Calu3 (cell line): ENCODE results near the gene TNP2. TPM values are rescaled to one million over a fixed set of nuclear protein-coding genes. Genes with fewer than 3 reads are reported as not detected.

Source experiments
- BruUV-seq: library from RNA; stranded (reverse); fragments of 400-500 nt; replicated peaks from 2 replicates; lab custom pipeline; 2021; lab: Mats Ljungman, UMichigan
- CTCF ChIA-PET: fragments of 300-600 bp; sonication (Branson Sonifier 250); formaldehyde crosslinking; loops from one replicate; lab custom pipeline; 2022; ENCODE audit warnings: antibody characterized with exemption; lab: Charles Lee
- DNase-seq: peaks from one replicate; pipeline ENCODE4 v3.0.0; 2022
- H3K27ac Mint-ChIP-seq: one replicate; pipeline ENCODE4 v1.8.0; 2022; ENCODE audit warnings: mixed read lengths; ENCODE audit not compliant: unreplicated experiment
- H3K27me3 Mint-ChIP-seq: one replicate; pipeline ENCODE4 v1.8.0; 2022; ENCODE audit warnings: mixed read lengths; ENCODE audit not compliant: unreplicated experiment
- H3K36me3 Mint-ChIP-seq: one replicate; pipeline ENCODE4 v1.8.0; 2022; ENCODE audit warnings: mild to moderate bottlenecking, moderate library complexity, mixed read lengths; ENCODE audit not compliant: insufficient read depth, unreplicated experiment
- H3K4me1 Mint-ChIP-seq: one replicate; pipeline ENCODE4 v1.8.0; 2022; ENCODE audit warnings: mild to moderate bottlenecking, low read depth, mixed read lengths; ENCODE audit not compliant: unreplicated experiment
- H3K4me3 Mint-ChIP-seq: one replicate; pipeline ENCODE4 v1.8.0; 2022; ENCODE audit warnings: mild to moderate bottlenecking, low read depth, moderate library complexity, mixed read lengths; ENCODE audit not compliant: unreplicated experiment
- H3K9me3 Mint-ChIP-seq: one replicate; pipeline ENCODE4 v1.8.0; 2022; ENCODE audit warnings: low read depth, mixed read lengths; ENCODE audit not compliant: unreplicated experiment
- intact Hi-C: fragments of 100-400 bp; cut with micrococcal nuclease; formaldehyde crosslinking; loops from one replicate; pipeline ENCODE4 v1.10.0; 2022; ENCODE audit not compliant: unreplicated experiment
- total RNA-seq: library from RNA; stranded (reverse); gene quantifications from 2 replicates; pipeline ENCODE4 v1.2.3, GENCODE V29; 2022
- TF ChIP-seq, protein P1 (sequence below): fragments of 200-600 bp; IDR thresholded peaks from one replicate; pipeline ENCODE4 v1.8.0; 2022; ENCODE audit warnings: antibody characterized with exemption; ENCODE audit not compliant: unreplicated experiment

The TNP2 gene
- total RNA-seq, 1 experiment from 2014 or later = not detected

DNA sequence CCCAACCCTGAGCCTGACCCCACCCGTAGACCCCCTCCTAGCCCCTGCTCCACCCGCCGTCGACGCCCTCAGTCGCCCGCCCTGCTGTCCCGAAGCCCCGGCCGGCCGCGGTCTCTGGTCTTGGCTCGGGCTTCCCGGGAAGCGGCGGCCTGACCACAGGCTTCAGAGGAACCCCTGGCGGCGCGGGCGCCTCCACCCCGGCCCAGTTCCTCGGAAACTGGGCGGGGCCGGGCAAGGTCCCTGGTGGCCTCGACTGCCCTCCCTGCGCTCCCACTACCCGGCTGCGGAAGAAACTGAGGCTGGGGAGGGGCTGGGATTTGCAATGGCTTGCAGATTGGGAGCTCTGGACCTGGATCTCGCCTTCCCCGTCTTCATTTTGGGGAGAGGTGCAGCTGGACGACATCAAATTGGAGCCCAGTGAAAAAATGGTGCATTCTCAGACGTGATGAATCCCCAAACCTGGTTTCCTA is 12.4 kb downstream of the TNP2 start:
- peak overlapping the region; percentile 85 for H3K27ac Mint-ChIP-seq

DNA sequence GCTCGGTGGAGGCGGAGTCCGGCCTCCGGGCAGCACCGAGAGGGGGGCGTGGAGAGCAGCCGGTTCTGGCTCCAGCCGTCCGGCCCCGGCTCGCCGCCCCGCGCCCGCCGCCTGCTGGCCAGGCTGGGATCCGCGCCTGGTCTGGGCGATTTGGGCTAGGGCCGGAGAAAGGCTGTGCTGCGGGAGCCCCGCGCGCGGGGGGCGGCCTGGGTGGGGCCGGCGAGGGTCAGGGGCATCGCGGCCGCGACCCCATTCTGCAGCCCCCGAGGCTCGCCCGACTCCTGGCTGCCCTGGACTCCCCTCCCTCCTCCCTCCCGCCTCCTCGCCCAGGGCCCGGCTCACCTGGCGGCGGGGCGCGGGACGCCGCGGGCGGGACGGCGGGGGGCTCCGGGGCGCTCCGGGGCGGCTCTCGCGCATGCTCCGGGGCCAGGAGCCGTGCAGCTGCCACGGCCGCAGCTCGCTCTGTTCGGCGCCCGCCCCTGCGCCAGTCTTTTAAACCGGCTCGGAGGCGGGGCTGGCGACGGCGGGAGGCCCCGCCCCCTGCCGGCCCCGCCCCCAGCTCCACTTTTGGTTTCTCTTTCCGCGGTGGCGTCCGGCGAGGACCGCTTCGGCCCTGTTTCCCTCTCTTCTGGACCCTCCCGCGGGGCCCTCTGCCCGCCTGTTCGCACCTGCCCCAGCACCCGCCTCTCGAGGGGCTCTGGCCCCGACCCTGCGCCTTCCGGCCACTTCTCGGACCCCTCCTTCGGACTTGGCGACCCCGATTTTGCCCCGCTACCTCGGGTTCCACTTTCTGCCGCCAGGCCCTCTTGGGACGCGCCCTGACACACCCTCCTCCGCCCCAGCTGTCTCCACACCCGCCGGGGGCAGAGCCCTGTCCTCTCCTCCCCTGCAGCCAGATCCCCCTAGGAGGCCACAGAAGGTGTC is 13.1 kb downstream of the TNP2 start, which contains the start of gene SOCS1:
Gene SOCS1, minus strand, starts transcription at position 468 of the 924 bp plus-strand sequence. CDS start 726 bp downstream, outside the sequence.
- H3K36me3 Mint-ChIP-seq = peaks cover 37% of the 10 kb centered on the region
- TSS peak; percentile 86 for BruUV-seq
- H3K9me3 Mint-ChIP-seq = no peaks in the 10 kb centered on the region
- intact Hi-C loops = loop anchor here (5.0 to 10.0 kb wide), 6 partner anchors 41 to 264 kb away; no protein-coding TSS in a partner anchor
- no peaks in the 10 kb centered on the region for H3K27me3 Mint-ChIP-seq
- TF ChIP-seq, protein P1, sequence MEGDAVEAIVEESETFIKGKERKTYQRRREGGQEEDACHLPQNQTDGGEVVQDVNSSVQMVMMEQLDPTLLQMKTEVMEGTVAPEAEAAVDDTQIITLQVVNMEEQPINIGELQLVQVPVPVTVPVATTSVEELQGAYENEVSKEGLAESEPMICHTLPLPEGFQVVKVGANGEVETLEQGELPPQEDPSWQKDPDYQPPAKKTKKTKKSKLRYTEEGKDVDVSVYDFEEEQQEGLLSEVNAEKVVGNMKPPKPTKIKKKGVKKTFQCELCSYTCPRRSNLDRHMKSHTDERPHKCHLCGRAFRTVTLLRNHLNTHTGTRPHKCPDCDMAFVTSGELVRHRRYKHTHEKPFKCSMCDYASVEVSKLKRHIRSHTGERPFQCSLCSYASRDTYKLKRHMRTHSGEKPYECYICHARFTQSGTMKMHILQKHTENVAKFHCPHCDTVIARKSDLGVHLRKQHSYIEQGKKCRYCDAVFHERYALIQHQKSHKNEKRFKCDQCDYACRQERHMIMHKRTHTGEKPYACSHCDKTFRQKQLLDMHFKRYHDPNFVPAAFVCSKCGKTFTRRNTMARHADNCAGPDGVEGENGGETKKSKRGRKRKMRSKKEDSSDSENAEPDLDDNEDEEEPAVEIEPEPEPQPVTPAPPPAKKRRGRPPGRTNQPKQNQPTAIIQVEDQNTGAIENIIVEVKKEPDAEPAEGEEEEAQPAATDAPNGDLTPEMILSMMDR = peak; percentile 98
- H3K4me3 Mint-ChIP-seq = peak within 1 kb of the TSS; percentile 92
- H3K4me1 Mint-ChIP-seq = peaks cover 29% of the 10 kb centered on the region
- H3K27ac Mint-ChIP-seq = peak within 1 kb of the TSS; percentile 85
- DNase-seq = peak; percentile 96
- CTCF ChIA-PET = interaction anchor here (0.6 to 5.4 kb wide), 24 partner anchors 17 to 298 kb away, joined by 3 to 34 read pairs (median 4); partner anchors contain the start of gene PRM3

More for the DNA sequence above, 12.4 kb downstream of the TNP2 start:
- CTCF ChIA-PET = interaction anchor here (0.6 to 5.4 kb wide), 20 partner anchors 41 to 303 kb away, joined by 3 to 34 read pairs (median 4); no protein-coding TSS in a partner anchor
- no TSS peak for BruUV-seq
- no peaks in the 10 kb centered on the region for H3K27me3 Mint-ChIP-seq
- intact Hi-C loops = loop anchor here (1.0 to 10.0 kb wide), 7 partner anchors 41 to 285 kb away; no protein-coding TSS in a partner anchor
- H3K4me3 Mint-ChIP-seq = peak overlapping the region; percentile 92
- H3K4me1 Mint-ChIP-seq = peaks cover 29% of the 10 kb centered on the region
- peak; percentile 65 for DNase-seq
- peaks cover 37% of the 10 kb centered on the region for H3K36me3 Mint-ChIP-seq
- TF ChIP-seq, protein P1 = no peak
- H3K9me3 Mint-ChIP-seq = no peaks in the 10 kb centered on the region

DNA sequence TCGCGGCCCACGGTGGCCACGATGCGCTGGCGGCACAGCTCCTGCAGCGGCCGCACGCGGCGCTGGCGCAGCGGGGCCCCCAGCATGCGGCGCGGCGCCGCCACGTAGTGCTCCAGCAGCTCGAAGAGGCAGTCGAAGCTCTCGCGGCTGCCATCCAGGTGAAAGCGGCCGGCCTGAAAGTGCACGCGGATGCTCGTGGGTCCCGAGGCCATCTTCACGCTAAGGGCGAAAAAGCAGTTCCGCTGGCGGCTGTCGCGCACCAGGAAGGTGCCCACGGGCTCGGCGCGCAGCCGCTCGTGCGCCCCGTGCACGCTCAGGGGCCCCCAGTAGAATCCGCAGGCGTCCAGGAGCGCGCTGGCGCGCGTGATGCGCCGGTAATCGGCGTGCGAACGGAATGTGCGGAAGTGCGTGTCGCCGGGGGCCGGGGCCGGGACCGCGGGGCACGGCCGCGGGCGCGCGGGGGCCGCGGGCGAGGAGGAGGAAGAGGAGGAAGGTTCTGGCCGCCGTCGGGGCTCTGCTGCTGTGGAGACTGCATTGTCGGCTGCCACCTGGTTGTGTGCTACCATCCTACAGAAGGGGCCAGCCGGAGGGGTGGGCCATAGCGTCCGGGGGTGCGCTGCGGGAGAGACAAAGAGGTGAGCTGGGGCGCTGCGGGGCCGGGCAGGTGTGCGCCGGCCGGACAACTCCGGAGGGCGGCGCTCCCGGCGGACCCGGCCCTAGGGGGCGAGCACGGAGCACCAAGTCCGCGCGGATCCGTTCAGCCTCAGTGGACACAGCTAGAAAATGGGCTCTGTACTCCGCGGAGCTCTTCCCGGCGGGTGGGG is 14.0 kb downstream of the TNP2 start:
- DNase-seq = peak; percentile 25
- Mint-ChIP-seq H3K36me3 (peaks cover 37% of the 10 kb centered on the region), H3K4me1 (peaks cover 20% of the 10 kb centered on the region), H3K27ac (peak overlapping the region; percentile 48), H3K9me3 (no peaks in the 10 kb centered on the region), H3K4me3 (peak overlapping the region; percentile 92), H3K27me3 (no peaks in the 10 kb centered on the region)
- BruUV-seq = no TSS peak
- CTCF ChIA-PET = interaction anchor here (0.6 to 5.4 kb wide), 19 partner anchors 18 to 297 kb away, joined by 3 to 34 read pairs (median 5); partner anchors contain the start of gene PRM3
- intact Hi-C loops = loop anchor here (5.0 to 10.0 kb wide), 6 partner anchors 42 to 263 kb away; no protein-coding TSS in a partner anchor
- TF ChIP-seq, protein P1 = no peak
